Calu3 (cell line): ENCODE results near the gene RALGPS1. TPM values are rescaled to one million over a fixed set of nuclear protein-coding genes. Genes with fewer than 3 reads are reported as not detected.

ENCODE experiments used
- BruUV-seq: library from RNA; stranded (reverse); fragments of 400-500 nt; replicated peaks from 2 replicates; lab custom pipeline; 2021; lab: Mats Ljungman, UMichigan
- CTCF ChIA-PET: fragments of 300-600 bp; sonication (Branson Sonifier 250); formaldehyde crosslinking; loops from one replicate; lab custom pipeline; 2022; ENCODE audit warnings: antibody characterized with exemption; lab: Charles Lee
- DNase-seq: peaks from one replicate; pipeline ENCODE4 v3.0.0; 2022
- H3K27ac Mint-ChIP-seq: one replicate; pipeline ENCODE4 v1.8.0; 2022; ENCODE audit warnings: mixed read lengths; ENCODE audit not compliant: unreplicated experiment
- H3K27me3 Mint-ChIP-seq: one replicate; pipeline ENCODE4 v1.8.0; 2022; ENCODE audit warnings: mixed read lengths; ENCODE audit not compliant: unreplicated experiment
- H3K36me3 Mint-ChIP-seq: one replicate; pipeline ENCODE4 v1.8.0; 2022; ENCODE audit warnings: mild to moderate bottlenecking, moderate library complexity, mixed read lengths; ENCODE audit not compliant: insufficient read depth, unreplicated experiment
- H3K4me1 Mint-ChIP-seq: one replicate; pipeline ENCODE4 v1.8.0; 2022; ENCODE audit warnings: mild to moderate bottlenecking, low read depth, mixed read lengths; ENCODE audit not compliant: unreplicated experiment
- H3K4me3 Mint-ChIP-seq: one replicate; pipeline ENCODE4 v1.8.0; 2022; ENCODE audit warnings: mild to moderate bottlenecking, low read depth, moderate library complexity, mixed read lengths; ENCODE audit not compliant: unreplicated experiment
- H3K9me3 Mint-ChIP-seq: one replicate; pipeline ENCODE4 v1.8.0; 2022; ENCODE audit warnings: low read depth, mixed read lengths; ENCODE audit not compliant: unreplicated experiment
- intact Hi-C: fragments of 100-400 bp; cut with micrococcal nuclease; formaldehyde crosslinking; loops from one replicate; pipeline ENCODE4 v1.10.0; 2022; ENCODE audit not compliant: unreplicated experiment
- total RNA-seq: library from RNA; stranded (reverse); gene quantifications from 2 replicates; pipeline ENCODE4 v1.2.3, GENCODE V29; 2022
- TF ChIP-seq, protein P1 (sequence below): fragments of 200-600 bp; IDR thresholded peaks from one replicate; pipeline ENCODE4 v1.8.0; 2022; ENCODE audit warnings: antibody characterized with exemption; ENCODE audit not compliant: unreplicated experiment

RALGPS1 gene
- total RNA-seq, 1 experiment from 2014 or later, result 8.3 TPM

DNA sequence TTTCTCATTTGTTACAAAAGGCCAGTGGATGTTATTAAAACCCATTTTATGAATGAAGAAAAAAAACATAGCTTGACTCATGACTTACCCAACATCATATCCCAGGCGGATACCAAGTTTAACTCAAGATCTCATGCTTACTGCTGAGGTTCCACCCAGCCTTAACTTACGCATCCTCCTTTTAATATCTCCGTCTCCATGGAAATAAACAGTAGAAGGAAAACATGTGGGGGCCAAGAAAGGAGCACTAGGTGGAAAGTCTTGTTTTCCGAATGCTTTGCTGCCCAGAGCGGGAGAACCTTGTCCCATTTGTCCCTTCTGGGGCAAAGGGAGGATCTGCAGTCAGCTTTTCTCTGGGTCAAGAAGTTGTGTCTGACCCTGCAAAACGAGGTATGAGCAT is 163.8 kb downstream of the RALGPS1 start:
- no TSS peak for BruUV-seq
- intact Hi-C loops, result no loop called here
- H3K27me3 Mint-ChIP-seq, result peaks cover 8% of the 10 kb centered on the region
- H3K4me3 Mint-ChIP-seq, result no peak overlapping the region
- CTCF ChIA-PET, result interaction anchor here (0.7 kb wide), 1 partner anchor 1641 kb away, joined by 3 read pairs; no protein-coding TSS in a partner anchor
- H3K9me3 Mint-ChIP-seq, result no peaks in the 10 kb centered on the region
- TF ChIP-seq, protein P1, sequence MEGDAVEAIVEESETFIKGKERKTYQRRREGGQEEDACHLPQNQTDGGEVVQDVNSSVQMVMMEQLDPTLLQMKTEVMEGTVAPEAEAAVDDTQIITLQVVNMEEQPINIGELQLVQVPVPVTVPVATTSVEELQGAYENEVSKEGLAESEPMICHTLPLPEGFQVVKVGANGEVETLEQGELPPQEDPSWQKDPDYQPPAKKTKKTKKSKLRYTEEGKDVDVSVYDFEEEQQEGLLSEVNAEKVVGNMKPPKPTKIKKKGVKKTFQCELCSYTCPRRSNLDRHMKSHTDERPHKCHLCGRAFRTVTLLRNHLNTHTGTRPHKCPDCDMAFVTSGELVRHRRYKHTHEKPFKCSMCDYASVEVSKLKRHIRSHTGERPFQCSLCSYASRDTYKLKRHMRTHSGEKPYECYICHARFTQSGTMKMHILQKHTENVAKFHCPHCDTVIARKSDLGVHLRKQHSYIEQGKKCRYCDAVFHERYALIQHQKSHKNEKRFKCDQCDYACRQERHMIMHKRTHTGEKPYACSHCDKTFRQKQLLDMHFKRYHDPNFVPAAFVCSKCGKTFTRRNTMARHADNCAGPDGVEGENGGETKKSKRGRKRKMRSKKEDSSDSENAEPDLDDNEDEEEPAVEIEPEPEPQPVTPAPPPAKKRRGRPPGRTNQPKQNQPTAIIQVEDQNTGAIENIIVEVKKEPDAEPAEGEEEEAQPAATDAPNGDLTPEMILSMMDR, result no peak
- no peak overlapping the region for H3K27ac Mint-ChIP-seq
- no peak for DNase-seq
- no peaks in the 10 kb centered on the region for H3K36me3 Mint-ChIP-seq
- H3K4me1 Mint-ChIP-seq, result peaks cover 28% of the 10 kb centered on the region

DNA sequence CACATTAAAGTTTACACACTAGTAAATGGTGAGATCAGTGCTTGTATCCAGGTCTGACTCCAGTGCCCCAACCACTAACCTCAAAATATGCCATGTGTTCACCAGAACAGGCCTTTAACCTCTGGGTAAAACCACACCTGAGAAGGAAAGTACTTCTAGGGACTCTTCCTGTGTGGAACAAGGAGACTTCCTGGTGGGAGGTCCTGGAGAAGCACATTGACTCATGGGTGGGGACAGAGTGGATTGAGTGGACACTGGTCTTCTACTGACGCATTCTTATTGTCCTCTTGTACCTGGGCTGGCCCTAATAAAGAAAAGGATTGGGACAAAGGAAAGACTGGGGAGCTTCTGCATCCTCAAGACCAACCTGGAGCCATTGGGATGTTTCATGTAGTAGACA is 164.4 kb downstream of the RALGPS1 start:
- H3K9me3 Mint-ChIP-seq, result no peaks in the 10 kb centered on the region
- CTCF ChIA-PET, result no interaction called here
- TF ChIP-seq, protein P1, result no peak
- DNase-seq, result no peak
- H3K36me3 Mint-ChIP-seq, result no peaks in the 10 kb centered on the region
- no peak overlapping the region for H3K27ac Mint-ChIP-seq
- H3K27me3 Mint-ChIP-seq, result peaks cover 8% of the 10 kb centered on the region
- H3K4me1 Mint-ChIP-seq, result peaks cover 28% of the 10 kb centered on the region
- intact Hi-C loops, result no loop called here
- H3K4me3 Mint-ChIP-seq, result no peak overlapping the region
- BruUV-seq, result no TSS peak

DNA sequence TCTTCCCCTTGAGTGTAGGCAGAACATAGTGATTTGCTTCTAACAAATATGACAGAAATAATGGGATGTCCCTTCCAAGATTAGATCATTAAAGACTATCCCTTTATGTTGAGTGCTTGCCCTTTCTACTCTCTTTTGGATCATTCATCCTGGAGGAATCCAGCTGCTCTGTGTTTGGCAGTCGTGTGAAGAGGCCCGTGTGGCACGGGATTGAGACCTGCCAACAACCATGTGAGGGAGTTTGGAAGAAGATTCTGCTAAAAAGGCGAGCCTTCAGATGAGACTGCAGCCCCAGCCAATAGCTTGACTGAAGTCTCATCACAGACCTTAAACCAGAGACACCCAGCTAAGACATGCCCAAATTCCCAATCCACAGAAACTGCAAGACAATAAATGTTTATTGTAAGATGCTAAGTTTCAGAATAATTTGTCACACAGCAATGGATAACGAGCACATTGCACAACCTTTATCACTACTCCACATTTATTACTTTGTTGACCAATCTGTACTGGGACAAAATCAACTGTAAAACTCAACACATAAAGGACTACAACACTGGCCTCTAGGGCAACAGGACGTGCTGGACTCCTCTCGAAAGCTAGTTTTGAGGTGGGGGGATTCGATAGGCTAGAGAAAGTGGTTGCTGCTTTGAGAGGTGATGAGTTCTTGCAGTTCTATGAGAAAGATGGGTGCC is 165.0 kb downstream of the RALGPS1 start:
- BruUV-seq, result no TSS peak
- H3K36me3 Mint-ChIP-seq, result no peaks in the 10 kb centered on the region
- H3K4me1 Mint-ChIP-seq, result peaks cover 23% of the 10 kb centered on the region
- H3K27me3 Mint-ChIP-seq, result peaks cover 8% of the 10 kb centered on the region
- intact Hi-C loops, result no loop called here
- DNase-seq, result no peak
- H3K27ac Mint-ChIP-seq, result no peak overlapping the region
- CTCF ChIA-PET, result no interaction called here
- TF ChIP-seq, protein P1, result no peak
- H3K4me3 Mint-ChIP-seq, result no peak overlapping the region
- H3K9me3 Mint-ChIP-seq, result no peaks in the 10 kb centered on the region

DNA sequence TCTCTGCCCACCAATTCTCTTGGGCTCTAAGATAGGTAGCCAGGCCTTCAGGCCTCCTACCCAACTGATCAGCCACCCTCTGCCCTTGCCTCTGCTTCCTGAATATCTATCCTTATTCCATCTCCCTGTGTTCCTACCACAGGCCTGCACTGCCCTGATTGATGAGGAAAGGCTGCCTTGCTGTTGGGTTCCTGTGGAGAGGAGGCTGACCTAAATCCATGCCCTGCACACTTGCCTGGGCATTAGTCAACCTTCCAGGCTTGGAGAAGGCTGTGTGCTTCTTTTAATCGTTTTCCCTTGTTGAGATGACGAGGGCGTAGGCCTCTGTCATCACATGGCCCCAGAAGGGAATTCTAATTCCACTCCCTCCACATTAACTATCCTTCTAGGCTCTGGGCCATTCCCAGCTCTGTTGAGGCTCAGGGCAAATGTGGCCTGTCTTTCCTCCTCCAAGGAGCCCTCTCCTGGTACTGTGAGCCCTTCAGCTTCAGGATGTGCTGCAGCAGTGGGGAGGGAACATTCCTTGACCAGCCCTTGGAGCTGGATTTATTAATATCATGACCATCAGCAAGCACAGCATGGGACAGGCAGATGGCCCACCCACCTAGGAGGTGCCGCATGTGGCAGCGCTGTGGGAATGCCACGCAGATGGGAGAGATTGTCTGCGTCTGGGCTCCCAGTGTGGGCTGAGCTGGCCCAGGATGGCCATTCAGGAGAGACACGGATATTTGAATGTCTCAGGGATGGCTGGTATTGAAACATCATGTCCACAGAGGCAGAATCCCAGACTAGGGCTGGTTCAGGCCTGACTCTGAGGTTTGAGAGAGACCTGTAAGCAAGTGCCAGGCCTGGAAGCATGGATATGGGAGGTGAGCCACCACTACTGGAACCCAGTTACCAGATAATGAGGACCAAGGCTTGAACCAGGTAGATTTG is 166.9 kb downstream of the RALGPS1 start:
- Mint-ChIP-seq H3K27ac (no peak overlapping the region), H3K4me1 (peaks cover 8% of the 10 kb centered on the region), H3K4me3 (no peak overlapping the region), H3K9me3 (no peaks in the 10 kb centered on the region), H3K36me3 (no peaks in the 10 kb centered on the region), H3K27me3 (peaks cover 8% of the 10 kb centered on the region)
- BruUV-seq, result no TSS peak
- TF ChIP-seq, protein P1, result no peak
- CTCF ChIA-PET, result interaction anchor here (1.0 kb wide), 1 partner anchor 22 kb away, joined by 3 read pairs; no protein-coding TSS in a partner anchor
- DNase-seq, result no peak
- intact Hi-C loops, result no loop called here
